GM13976 (cell line): ENCODE results near the gene NUP93.
"Not testable (repeated sequence)": the region's sequence is repeated elsewhere in the genome, so short reads cannot be mapped to it uniquely, and the experiment has no call there.

Experiments
- DNase-seq: peaks from one replicate; pipeline ENCODE4 v3.0.0; 2012; ENCODE audit warnings: low spot score
- CTCF ChIP-seq: IDR thresholded peaks from 2 replicates; pipeline ENCODE4 v1.5.1; 2012; ENCODE audit warnings: borderline replicate concordance, mild to moderate bottlenecking; ENCODE audit not compliant: insufficient read depth; ENCODE audit errors: extremely low read depth, missing control alignments, control extremely low read depth
- in situ Hi-C: fragments of 300-500 bp; cut with MboI; formaldehyde crosslinking; loops from one replicate; pipeline ENCODE4 v1.12.0; 2022; ENCODE audit warnings: low sequenced_read_pairs, mixed read lengths, inconsistent platforms; ENCODE audit not compliant: unreplicated experiment

NUP93 gene

DNA sequence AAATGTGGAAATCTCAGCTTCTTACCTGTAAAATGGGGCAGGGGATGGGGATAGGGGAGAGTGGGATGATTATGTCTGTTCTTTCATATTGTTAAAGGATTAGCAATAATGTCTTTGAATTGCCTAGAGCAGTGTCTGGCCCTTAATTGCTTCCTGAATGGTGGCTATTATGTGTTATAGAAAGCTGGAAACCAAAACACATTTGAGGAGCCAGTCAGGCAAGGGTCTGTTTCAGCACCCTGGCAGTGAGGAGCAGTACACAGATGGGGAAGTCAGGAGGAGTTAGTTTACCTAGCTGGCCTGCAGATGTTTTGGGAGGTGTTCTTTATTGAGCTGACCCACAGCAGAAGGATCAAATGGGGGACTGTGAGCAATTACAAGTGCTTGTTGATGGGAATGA, 63.0 kb downstream of the NUP93 start:
- in situ Hi-C loops, result no loop called here
- TF ChIP-seq CTCF, result no peak
- no peak for DNase-seq

DNA sequence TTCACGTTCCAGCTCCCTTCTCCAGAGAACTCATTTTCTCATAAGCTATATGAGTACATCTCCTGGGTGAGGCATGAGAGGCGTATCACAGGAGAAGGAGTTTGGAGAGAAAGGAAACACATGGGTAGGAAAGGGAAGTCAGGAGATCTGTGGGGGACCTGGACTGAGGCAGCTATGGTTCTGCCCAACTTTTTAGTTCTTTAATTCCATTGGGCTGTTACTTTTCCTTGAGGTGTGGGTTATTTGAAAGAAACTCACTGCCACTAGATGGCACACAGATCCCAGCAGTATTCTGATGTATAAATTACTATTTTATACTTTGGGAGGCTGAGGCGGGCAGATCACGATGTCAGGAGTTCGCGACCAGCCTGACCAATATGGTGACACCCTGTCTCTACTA, 63.6 kb downstream of the NUP93 start:
- in situ Hi-C loops, result no loop called here
- DNase-seq, result no peak
- TF ChIP-seq CTCF, result no peak

- no peak for TF ChIP-seq CTCF
- in situ Hi-C loops, result no loop called here
- DNase-seq, result no peak
Measured at GRCh38 chr16:56795011-56795410, 65.1 kb downstream of the NUP93 start.

DNA sequence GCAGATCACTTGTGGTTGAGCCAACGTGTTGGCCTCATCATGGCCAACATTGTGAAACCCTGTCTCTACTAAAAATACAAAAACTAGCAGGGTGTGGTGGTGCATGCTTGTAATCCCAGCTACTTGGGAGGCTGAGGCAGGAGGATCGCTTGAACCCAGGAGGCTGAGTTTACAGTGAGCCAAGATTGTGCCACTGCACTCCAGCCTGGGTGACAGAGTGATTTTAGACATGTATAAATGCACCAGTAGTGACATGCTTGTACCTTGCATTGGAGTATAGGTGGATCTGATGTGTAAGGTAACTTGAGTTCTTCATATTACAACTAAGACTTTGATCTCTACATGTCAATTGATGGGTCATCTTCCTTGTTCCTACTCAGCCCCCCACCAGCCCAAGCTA, 67.1 kb downstream of the NUP93 start:
- DNase-seq, in situ Hi-C loops: not testable (repeated sequence)

- DNase-seq, result no peak
- in situ Hi-C loops, result no loop called here
- TF ChIP-seq CTCF, result no peak
Measured at GRCh38 chr16:56797861-56798260, 67.9 kb downstream of the NUP93 start.

DNA sequence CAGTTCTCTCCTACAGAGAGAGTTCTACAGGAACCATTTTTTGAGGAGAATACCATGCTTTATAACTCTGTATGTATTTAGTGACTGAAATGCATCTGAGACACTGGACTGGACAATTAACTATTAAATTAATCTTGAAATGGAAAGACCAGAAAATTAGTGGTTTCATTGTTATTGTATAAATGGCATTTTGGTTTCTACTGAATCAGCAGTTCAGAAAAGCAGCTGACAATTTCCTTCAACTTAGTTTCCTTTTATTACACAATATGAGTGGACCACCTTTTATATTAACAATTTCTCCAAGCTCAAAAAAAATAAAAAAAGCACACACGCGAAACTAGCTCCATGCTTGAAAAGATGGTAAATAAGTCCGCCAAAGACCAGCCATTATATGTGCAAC, 69.0 kb downstream of the NUP93 start:
- no peak for TF ChIP-seq CTCF
- in situ Hi-C loops, result no loop called here
- DNase-seq, result no peak

GRCh38 chr16:56800355-56800754, 70.4 kb downstream of the NUP93 start:
- no peak for TF ChIP-seq CTCF
- no peak for DNase-seq
- in situ Hi-C loops, result no loop called here

- in situ Hi-C loops, result no loop called here
- no peak for TF ChIP-seq CTCF
- DNase-seq, result no peak
Measured at GRCh38 chr16:56801762-56802161, 71.8 kb downstream of the NUP93 start.
